Ishikawa (cell line): ENCODE measurements around the gene TBCEL.

Experiments used
- CEBPB ChIP-seq: IDR thresholded peaks from 2 replicates; pipeline ENCODE4 v1.6.1; 2012
- CREB1 ChIP-seq: IDR thresholded peaks from 2 replicates; pipeline ENCODE4 v1.6.1; 2012; ENCODE audit warnings: low read depth
- EGR1 ChIP-seq: IDR thresholded peaks from 2 replicates; pipeline ENCODE4 v1.6.1; 2012
- EP300 ChIP-seq: IDR thresholded peaks from 2 replicates; pipeline ENCODE4 v1.6.1; 2012; ENCODE audit warnings: borderline replicate concordance
- FOXM1 ChIP-seq: IDR thresholded peaks from 2 replicates; pipeline ENCODE4 v1.6.1; 2012; ENCODE audit warnings: low read depth, borderline replicate concordance
- NFIC ChIP-seq: IDR thresholded peaks from 2 replicates; pipeline ENCODE4 v1.6.1; 2012
- RAD21 ChIP-seq: IDR thresholded peaks from 2 replicates; pipeline ENCODE4 v1.6.1; 2012; ENCODE audit warnings: low read depth
- TAF1 ChIP-seq: IDR thresholded peaks from 2 replicates; pipeline ENCODE4 v1.6.1; 2012; ENCODE audit warnings: low read depth, mild to moderate bottlenecking
- TCF12 ChIP-seq: IDR thresholded peaks from 2 replicates; pipeline ENCODE4 v1.6.1; 2012; ENCODE audit warnings: low read depth
- TEAD4 ChIP-seq: IDR thresholded peaks from 2 replicates; pipeline ENCODE4 v1.6.1; 2012
- YY1 ChIP-seq: IDR thresholded peaks from 2 replicates; pipeline ENCODE4 v1.6.1; 2012; ENCODE audit warnings: low read depth
- ZBTB7A ChIP-seq: IDR thresholded peaks from 2 replicates; pipeline ENCODE4 v1.6.1; 2012; ENCODE audit warnings: low read depth
- TF ChIP-seq, protein P1 (sequence below): IDR thresholded peaks from 2 replicates; pipeline ENCODE4 v1.6.1; 2012
- TF ChIP-seq, protein P2 (sequence below): IDR thresholded peaks from 2 replicates; pipeline ENCODE4 v1.6.1; 2012
- TF ChIP-seq, protein P3 (sequence below): IDR thresholded peaks from 2 replicates; pipeline ENCODE4 v1.6.1; 2012; ENCODE audit warnings: low read depth, mild to moderate bottlenecking

The TBCEL gene

DNA sequence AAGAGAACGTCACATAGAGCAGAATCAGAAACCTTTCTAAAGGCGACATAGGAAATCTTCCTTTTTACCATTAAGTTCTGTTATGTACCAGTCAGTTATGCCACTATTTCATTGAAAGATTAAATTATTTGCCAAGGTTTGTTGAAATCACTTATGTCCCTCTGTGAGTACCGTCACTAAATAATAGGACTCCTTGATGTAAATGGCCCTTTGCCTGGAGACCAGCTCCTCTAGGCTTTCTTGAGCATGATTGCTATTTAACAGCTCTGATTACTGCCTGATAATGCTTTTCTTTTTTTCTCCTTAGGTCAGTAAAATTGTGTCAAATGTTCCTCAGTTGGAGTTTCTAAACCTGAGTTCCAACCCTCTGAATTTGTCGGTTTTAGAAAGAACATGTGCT, 29.3 kb downstream of the TBCEL start:
- TF ChIP-seq EGR1 (no peak), CEBPB (no peak), TEAD4 (no peak), NFIC (no peak), EP300 (no peak), YY1 (no peak), RAD21 (no peak), FOXM1 (no peak), TAF1 (no peak)

DNA sequence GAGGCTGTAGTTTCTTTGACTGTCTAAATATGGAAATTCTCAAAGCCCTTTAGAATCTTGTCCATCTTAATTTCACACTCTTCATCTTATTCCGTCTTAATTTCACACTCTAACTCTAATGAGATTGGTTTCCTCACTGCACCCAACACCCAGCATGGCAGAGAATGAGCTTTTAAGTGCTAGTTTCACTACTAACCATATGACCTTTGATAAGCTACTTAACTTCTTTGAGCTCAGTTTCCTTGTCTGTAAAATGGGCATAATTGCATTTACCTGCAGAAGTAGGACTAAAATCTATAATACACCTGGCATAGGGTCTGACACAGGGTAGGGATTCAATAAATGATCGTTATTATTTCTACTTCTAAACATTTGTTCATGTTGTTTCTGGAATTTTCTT, 30.4 kb downstream of the TBCEL start:
- TF ChIP-seq NFIC (no peak), FOXM1 (no peak), TCF12 (no peak), EGR1 (no peak), TEAD4 (no peak), YY1 (no peak), ZBTB7A (no peak), CEBPB (no peak), EP300 (no peak), RAD21 (no peak), TAF1 (no peak)
- TF ChIP-seq, protein P1, sequence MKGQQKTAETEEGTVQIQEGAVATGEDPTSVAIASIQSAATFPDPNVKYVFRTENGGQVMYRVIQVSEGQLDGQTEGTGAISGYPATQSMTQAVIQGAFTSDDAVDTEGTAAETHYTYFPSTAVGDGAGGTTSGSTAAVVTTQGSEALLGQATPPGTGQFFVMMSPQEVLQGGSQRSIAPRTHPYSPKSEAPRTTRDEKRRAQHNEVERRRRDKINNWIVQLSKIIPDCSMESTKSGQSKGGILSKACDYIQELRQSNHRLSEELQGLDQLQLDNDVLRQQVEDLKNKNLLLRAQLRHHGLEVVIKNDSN = no peak
- TF ChIP-seq, protein P2, sequence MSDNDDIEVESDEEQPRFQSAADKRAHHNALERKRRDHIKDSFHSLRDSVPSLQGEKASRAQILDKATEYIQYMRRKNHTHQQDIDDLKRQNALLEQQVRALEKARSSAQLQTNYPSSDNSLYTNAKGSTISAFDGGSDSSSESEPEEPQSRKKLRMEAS = no peak
- TF ChIP-seq, protein P3, sequence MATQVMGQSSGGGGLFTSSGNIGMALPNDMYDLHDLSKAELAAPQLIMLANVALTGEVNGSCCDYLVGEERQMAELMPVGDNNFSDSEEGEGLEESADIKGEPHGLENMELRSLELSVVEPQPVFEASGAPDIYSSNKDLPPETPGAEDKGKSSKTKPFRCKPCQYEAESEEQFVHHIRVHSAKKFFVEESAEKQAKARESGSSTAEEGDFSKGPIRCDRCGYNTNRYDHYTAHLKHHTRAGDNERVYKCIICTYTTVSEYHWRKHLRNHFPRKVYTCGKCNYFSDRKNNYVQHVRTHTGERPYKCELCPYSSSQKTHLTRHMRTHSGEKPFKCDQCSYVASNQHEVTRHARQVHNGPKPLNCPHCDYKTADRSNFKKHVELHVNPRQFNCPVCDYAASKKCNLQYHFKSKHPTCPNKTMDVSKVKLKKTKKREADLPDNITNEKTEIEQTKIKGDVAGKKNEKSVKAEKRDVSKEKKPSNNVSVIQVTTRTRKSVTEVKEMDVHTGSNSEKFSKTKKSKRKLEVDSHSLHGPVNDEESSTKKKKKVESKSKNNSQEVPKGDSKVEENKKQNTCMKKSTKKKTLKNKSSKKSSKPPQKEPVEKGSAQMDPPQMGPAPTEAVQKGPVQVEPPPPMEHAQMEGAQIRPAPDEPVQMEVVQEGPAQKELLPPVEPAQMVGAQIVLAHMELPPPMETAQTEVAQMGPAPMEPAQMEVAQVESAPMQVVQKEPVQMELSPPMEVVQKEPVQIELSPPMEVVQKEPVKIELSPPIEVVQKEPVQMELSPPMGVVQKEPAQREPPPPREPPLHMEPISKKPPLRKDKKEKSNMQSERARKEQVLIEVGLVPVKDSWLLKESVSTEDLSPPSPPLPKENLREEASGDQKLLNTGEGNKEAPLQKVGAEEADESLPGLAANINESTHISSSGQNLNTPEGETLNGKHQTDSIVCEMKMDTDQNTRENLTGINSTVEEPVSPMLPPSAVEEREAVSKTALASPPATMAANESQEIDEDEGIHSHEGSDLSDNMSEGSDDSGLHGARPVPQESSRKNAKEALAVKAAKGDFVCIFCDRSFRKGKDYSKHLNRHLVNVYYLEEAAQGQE = no peak

DNA sequence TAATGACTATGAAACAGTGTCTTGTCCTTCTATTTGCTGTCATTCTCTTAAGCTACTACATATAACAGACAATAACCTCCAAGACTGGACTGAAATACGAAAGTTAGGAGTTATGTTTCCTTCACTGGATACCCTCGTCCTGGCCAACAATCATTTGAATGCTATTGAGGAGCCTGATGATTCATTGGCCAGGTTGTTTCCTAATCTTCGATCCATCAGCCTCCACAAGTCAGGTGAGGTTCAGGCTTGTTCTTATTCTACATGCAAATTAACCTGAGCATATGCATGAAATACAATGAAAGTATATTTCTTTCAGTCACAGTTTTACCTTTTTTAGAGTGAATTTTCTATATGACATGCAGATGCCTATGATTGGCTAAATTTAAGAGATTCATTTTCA, 31.2 kb downstream of the TBCEL start:
- TF ChIP-seq EP300 (no peak), TCF12 (no peak), YY1 (no peak), CREB1 (no peak), CEBPB (no peak), EGR1 (no peak), FOXM1 (no peak), NFIC (no peak), ZBTB7A (no peak), TAF1 (no peak), RAD21 (no peak), TEAD4 (no peak)
- TF ChIP-seq, protein P3 = no peak
- TF ChIP-seq, protein P1 = no peak
- TF ChIP-seq, protein P2 = no peak

DNA sequence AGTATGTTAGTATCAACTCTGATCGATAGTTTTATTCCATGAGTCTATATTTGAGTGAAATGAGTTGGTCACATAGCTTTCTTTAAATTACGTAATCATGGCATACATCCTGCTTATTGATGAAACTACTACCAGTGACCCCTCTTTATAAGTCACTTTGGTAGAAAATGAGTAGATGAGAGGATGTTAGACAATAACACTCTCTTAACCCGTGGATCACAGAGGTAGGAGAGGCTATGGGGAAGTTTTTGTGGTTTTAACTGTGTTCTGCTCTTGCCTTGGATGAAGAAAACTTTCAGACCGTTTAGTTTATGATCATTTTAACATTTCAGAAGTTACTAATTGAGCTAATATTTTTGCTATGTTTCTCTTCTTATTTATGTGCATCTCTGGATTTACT, 34.0 kb downstream of the TBCEL start:
- no peak for TF ChIP-seq ZBTB7A
- TF ChIP-seq EGR1 = no peak

DNA sequence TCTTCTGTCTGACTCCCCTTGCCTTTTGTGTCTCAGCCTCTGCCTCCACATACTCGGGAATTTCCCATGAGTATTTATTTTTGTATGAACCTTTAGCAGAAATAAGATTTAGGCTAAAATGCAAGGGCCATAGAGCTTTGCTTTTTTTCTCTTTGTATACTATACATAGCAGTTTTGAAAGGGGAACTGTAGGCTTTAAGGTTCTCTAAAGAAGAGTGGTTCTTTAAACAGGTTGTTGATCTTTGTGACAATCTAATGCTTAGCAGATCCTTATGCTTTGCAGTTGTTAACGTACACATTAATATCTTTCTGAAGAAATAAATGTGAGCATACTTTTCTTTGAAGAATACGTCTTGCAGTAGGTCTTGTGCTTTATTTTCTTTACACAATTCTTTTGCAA, 35.0 kb downstream of the TBCEL start:
- no peak for TF ChIP-seq EP300
- TF ChIP-seq EGR1 = no peak
- no peak for TF ChIP-seq NFIC
- TF ChIP-seq TEAD4 = no peak
- TF ChIP-seq, protein P3 = no peak
- TF ChIP-seq CEBPB = no peak
- TF ChIP-seq YY1 = no peak
- TF ChIP-seq RAD21 = no peak
- TF ChIP-seq TCF12 = no peak
- TF ChIP-seq, protein P2 = no peak
- TF ChIP-seq TAF1 = no peak
- no peak for TF ChIP-seq ZBTB7A
- TF ChIP-seq FOXM1 = no peak
- TF ChIP-seq, protein P1 = no peak
- TF ChIP-seq CREB1 = no peak
